ENCODE results near the gene URAD. TPM values are rescaled to one million over a fixed set of nuclear protein-coding genes. Genes with fewer than 3 reads are reported as not detected.
"Not testable (repeated sequence)": the region's sequence is repeated elsewhere in the genome, so short reads cannot be mapped to it uniquely, and the experiment has no call there.

URAD gene, protein sequence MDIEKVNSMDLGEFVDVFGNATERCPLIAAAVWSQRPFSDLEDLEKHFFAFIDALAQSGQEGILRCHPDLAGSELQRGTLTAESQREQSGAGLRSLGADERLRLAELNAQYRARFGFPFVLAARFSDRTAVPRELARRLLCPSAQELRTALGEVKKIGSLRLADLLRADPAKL
- total RNA-seq = not detected
- long read RNA-seq = 0 reads

- H3K4me1 ChIP-seq = no peaks in the 10 kb centered on the region
- peaks cover 78% of the 10 kb centered on the region for H3K27me3 ChIP-seq (ENCODE audit: low read depth)
- no peaks in the 10 kb centered on the region for H3K9me3 ChIP-seq (replicated peaks)
- no peak for DNase-seq
- TF ChIP-seq, protein P1, sequence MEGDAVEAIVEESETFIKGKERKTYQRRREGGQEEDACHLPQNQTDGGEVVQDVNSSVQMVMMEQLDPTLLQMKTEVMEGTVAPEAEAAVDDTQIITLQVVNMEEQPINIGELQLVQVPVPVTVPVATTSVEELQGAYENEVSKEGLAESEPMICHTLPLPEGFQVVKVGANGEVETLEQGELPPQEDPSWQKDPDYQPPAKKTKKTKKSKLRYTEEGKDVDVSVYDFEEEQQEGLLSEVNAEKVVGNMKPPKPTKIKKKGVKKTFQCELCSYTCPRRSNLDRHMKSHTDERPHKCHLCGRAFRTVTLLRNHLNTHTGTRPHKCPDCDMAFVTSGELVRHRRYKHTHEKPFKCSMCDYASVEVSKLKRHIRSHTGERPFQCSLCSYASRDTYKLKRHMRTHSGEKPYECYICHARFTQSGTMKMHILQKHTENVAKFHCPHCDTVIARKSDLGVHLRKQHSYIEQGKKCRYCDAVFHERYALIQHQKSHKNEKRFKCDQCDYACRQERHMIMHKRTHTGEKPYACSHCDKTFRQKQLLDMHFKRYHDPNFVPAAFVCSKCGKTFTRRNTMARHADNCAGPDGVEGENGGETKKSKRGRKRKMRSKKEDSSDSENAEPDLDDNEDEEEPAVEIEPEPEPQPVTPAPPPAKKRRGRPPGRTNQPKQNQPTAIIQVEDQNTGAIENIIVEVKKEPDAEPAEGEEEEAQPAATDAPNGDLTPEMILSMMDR (IDR thresholded peaks at IDR 0.05; ENCODE audit: borderline replicate concordance) = no peak
- H3K36me3 ChIP-seq = no peaks in the 10 kb centered on the region
- H3K4me3 ChIP-seq = no peak within 1 kb of the TSS
- intact Hi-C loops (cut with micrococcal nuclease) = loop anchor here (10.0 kb wide), 1 partner anchor 624 kb away; no protein-coding TSS in a partner anchor
- H3K27ac ChIP-seq (replicated peaks) = no peak within 1 kb of the TSS
Observed at GRCh38 chr13:27988520-27988919, at the start of gene URAD. URAD (minus strand) TSS chr13:27988693; CDS start chr13:27988637, 56 bp downstream.

DNA sequence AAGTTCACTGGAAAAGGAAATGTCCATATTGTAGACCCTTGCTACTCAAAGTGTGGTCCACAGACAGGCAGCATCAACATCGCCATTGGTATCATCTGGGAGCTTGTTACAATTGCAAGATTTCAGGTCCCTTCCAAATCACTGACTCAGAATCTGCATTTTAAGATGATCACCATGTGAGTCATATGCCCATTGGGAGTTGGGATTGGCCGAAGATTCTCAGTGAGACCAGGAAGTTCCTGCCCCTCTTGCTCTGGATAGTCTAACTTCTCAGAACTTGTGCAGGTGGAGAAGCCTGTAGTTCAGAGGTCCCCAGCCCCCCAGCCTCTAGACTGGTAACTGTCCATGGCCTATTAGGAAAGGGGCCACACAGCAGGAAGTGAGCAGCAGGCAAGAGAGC, 48.9 kb upstream of the URAD start:
- Histone ChIP-seq H3K27ac (replicated peaks) (no peak overlapping the region), H3K4me3 (no peak overlapping the region), H3K9me3 (replicated peaks) (no peaks in the 10 kb centered on the region), H3K36me3 (no peaks in the 10 kb centered on the region), H3K4me1 (peaks cover 7% of the 10 kb centered on the region), H3K27me3 (ENCODE audit: low read depth) (peaks cover 55% of the 10 kb centered on the region)
- no peak for DNase-seq
- TF ChIP-seq, protein P1 (IDR thresholded peaks at IDR 0.05; ENCODE audit: borderline replicate concordance) = no peak
- intact Hi-C loops (cut with micrococcal nuclease) = no loop called here

- TF ChIP-seq, protein P1 (IDR thresholded peaks at IDR 0.05; ENCODE audit: borderline replicate concordance) = no peak
- intact Hi-C loops (cut with micrococcal nuclease) = no loop called here
- H3K4me3 ChIP-seq = no peak overlapping the region
Observed at GRCh38 chr13:28035146-28035782, 46.8 kb upstream of the URAD start.

GRCh38 chr13:28033894-28034655, 45.6 kb upstream of the URAD start:
- Histone ChIP-seq H3K36me3 (no peaks in the 10 kb centered on the region), H3K9me3 (replicated peaks) (no peaks in the 10 kb centered on the region), H3K27ac (replicated peaks) (no peak overlapping the region), H3K4me1 (no peaks in the 10 kb centered on the region), H3K27me3 (ENCODE audit: low read depth) (peaks cover 86% of the 10 kb centered on the region), H3K4me3 (no peak overlapping the region)
- TF ChIP-seq, protein P1 (IDR thresholded peaks at IDR 0.05; ENCODE audit: borderline replicate concordance) = no peak
- no peak for DNase-seq
- intact Hi-C loops (cut with micrococcal nuclease) = no loop called here

More at GRCh38 chr13:28035146-28035782, 46.8 kb upstream of the URAD start:
- Histone ChIP-seq H3K9me3 (replicated peaks) (no peaks in the 10 kb centered on the region), H3K27me3 (ENCODE audit: low read depth) (peaks cover 76% of the 10 kb centered on the region), H3K27ac (replicated peaks) (no peak overlapping the region), H3K36me3 (no peaks in the 10 kb centered on the region), H3K4me1 (no peaks in the 10 kb centered on the region)
- no peak for DNase-seq

- intact Hi-C loops (cut with micrococcal nuclease); H3K27ac ChIP-seq (replicated peaks); DNase-seq; H3K4me1 ChIP-seq; H3K4me3 ChIP-seq; H3K9me3 ChIP-seq (replicated peaks); H3K36me3 ChIP-seq: not testable (repeated sequence)
- peaks cover 78% of the 10 kb centered on the region for H3K27me3 ChIP-seq (ENCODE audit: low read depth)
Observed at GRCh38 chr13:28032438-28032837, 43.9 kb upstream of the URAD start.
